Measurements from ENCODE around the gene RNF19B.
"Not testable (repeated sequence)": the region's sequence is repeated elsewhere in the genome, so short reads cannot be mapped to it uniquely, and the experiment has no call there.

The RNF19B gene

GRCh38 chr1:32925403-32926162 lies 39.0 kb downstream of the RNF19B start:
- Histone ChIP-seq H3K27me3 (ENCODE audit: control insufficient read depth in 1 of 2, insufficient read depth in 2 of 2, low read length in 2 of 2) (no peaks in the 10 kb centered on the region), H3K4me1 (ENCODE audit: insufficient read depth, low read length) (peaks cover 14% of the 10 kb centered on the region), H3K36me3 (ENCODE audit: insufficient read depth, low read length) (no peaks in the 10 kb centered on the region), H3K27ac (ENCODE audit: low read depth, low read length) (no peak overlapping the region), H3K9ac (ENCODE audit: low read length) (no peak overlapping the region), H3K9me3 (ENCODE audit: low read length) (no peaks in the 10 kb centered on the region), H3K4me3 (ENCODE audit: low read depth in 1 of 2, low read length in 2 of 2) (peak overlapping the region in 1 of 2 donors; percentile 53)

GRCh38 chr1:32924881-32925344 lies 39.7 kb downstream of the RNF19B start:
- H3K9me3 ChIP-seq (ENCODE audit: low read length) = no peaks in the 10 kb centered on the region
- H3K4me1 ChIP-seq (ENCODE audit: insufficient read depth, low read length) = peaks cover 14% of the 10 kb centered on the region
- no peak overlapping the region for H3K9ac ChIP-seq (ENCODE audit: low read length)
- no peak overlapping the region for H3K4me3 ChIP-seq (ENCODE audit: low read depth in 1 of 2, low read length in 2 of 2)
- H3K27ac ChIP-seq (ENCODE audit: low read depth, low read length) = no peak overlapping the region
- no peaks in the 10 kb centered on the region for H3K36me3 ChIP-seq (ENCODE audit: insufficient read depth, low read length)
- H3K27me3 ChIP-seq (ENCODE audit: control insufficient read depth in 1 of 2, insufficient read depth in 2 of 2, low read length in 2 of 2) = no peaks in the 10 kb centered on the region

- H3K9ac ChIP-seq (ENCODE audit: low read length) = no peak overlapping the region
- no peaks in the 10 kb centered on the region for H3K36me3 ChIP-seq (ENCODE audit: insufficient read depth, low read length)
- no peaks in the 10 kb centered on the region for H3K9me3 ChIP-seq (ENCODE audit: low read length)
- no peak overlapping the region for H3K4me3 ChIP-seq (ENCODE audit: low read depth in 1 of 2, low read length in 2 of 2)
- H3K27me3 ChIP-seq (ENCODE audit: control insufficient read depth in 1 of 2, insufficient read depth in 2 of 2, low read length in 2 of 2) = no peaks in the 10 kb centered on the region
- peaks cover 12% of the 10 kb centered on the region for H3K4me1 ChIP-seq (ENCODE audit: insufficient read depth, low read length)
- H3K27ac ChIP-seq (ENCODE audit: low read depth, low read length) = no peak overlapping the region
These were observed 43.8 kb downstream of the RNF19B start for GRCh38 chr1:32920833-32921232.

GRCh38 chr1:32919811-32920733 lies 44.5 kb downstream of the RNF19B start:
- Histone ChIP-seq H3K36me3 (ENCODE audit: insufficient read depth, low read length) (no peaks in the 10 kb centered on the region), H3K27ac (ENCODE audit: low read depth, low read length) (no peak overlapping the region), H3K27me3 (ENCODE audit: control insufficient read depth in 1 of 2, insufficient read depth in 2 of 2, low read length in 2 of 2) (no peaks in the 10 kb centered on the region), H3K4me1 (ENCODE audit: insufficient read depth, low read length) (peaks cover 5% of the 10 kb centered on the region), H3K9me3 (ENCODE audit: low read length) (no peaks in the 10 kb centered on the region), H3K4me3 (ENCODE audit: low read depth in 1 of 2, low read length in 2 of 2) (no peak overlapping the region), H3K9ac (ENCODE audit: low read length) (no peak overlapping the region)

GRCh38 chr1:32918179-32918578 lies 46.4 kb downstream of the RNF19B start:
- Histone ChIP-seq H3K4me1 (ENCODE audit: insufficient read depth, low read length) (no peaks in the 10 kb centered on the region), H3K36me3 (ENCODE audit: insufficient read depth, low read length) (no peaks in the 10 kb centered on the region), H3K27ac (ENCODE audit: low read depth, low read length) (no peak overlapping the region), H3K9ac (ENCODE audit: low read length) (no peak overlapping the region), H3K27me3 (ENCODE audit: control insufficient read depth in 1 of 2, insufficient read depth in 2 of 2, low read length in 2 of 2) (no peaks in the 10 kb centered on the region), H3K4me3 (ENCODE audit: low read depth in 1 of 2, low read length in 2 of 2) (no peak overlapping the region), H3K9me3 (ENCODE audit: low read length) (no peaks in the 10 kb centered on the region)

GRCh38 chr1:32917521-32917920 lies 47.1 kb downstream of the RNF19B start:
- Histone ChIP-seq H3K27ac (ENCODE audit: low read depth, low read length) (no peak overlapping the region), H3K9ac (ENCODE audit: low read length) (no peak overlapping the region), H3K36me3 (ENCODE audit: insufficient read depth, low read length) (no peaks in the 10 kb centered on the region)

GRCh38 chr1:32915766-32916706 lies 48.6 kb downstream of the RNF19B start:
- Histone ChIP-seq H3K27me3 (ENCODE audit: control insufficient read depth in 1 of 2, insufficient read depth in 2 of 2, low read length in 2 of 2) (no peaks in the 10 kb centered on the region), H3K27ac (ENCODE audit: low read depth, low read length) (no peak overlapping the region), H3K9ac (ENCODE audit: low read length) (no peak overlapping the region), H3K4me3 (ENCODE audit: low read depth in 1 of 2, low read length in 2 of 2) (no peak overlapping the region), H3K36me3 (ENCODE audit: insufficient read depth, low read length) (no peaks in the 10 kb centered on the region), H3K4me1 (ENCODE audit: insufficient read depth, low read length) (no peaks in the 10 kb centered on the region), H3K9me3 (ENCODE audit: low read length) (no peaks in the 10 kb centered on the region)

More at GRCh38 chr1:32917521-32917920, 47.1 kb downstream of the RNF19B start:
- H3K4me1 ChIP-seq (ENCODE audit: insufficient read depth, low read length) = no peaks in the 10 kb centered on the region
- H3K9me3 ChIP-seq (ENCODE audit: low read length) = no peaks in the 10 kb centered on the region
- H3K27me3 ChIP-seq (ENCODE audit: control insufficient read depth in 1 of 2, insufficient read depth in 2 of 2, low read length in 2 of 2) = no peaks in the 10 kb centered on the region
- no peak overlapping the region for H3K4me3 ChIP-seq (ENCODE audit: low read depth in 1 of 2, low read length in 2 of 2)

- H3K4me3 ChIP-seq (ENCODE audit: low read depth in 1 of 2, low read length in 2 of 2) = no peak overlapping the region
- H3K4me1 ChIP-seq (ENCODE audit: insufficient read depth, low read length) = no peaks in the 10 kb centered on the region
- H3K36me3 ChIP-seq (ENCODE audit: insufficient read depth, low read length) = no peaks in the 10 kb centered on the region
- no peak overlapping the region for H3K9ac ChIP-seq (ENCODE audit: low read length)
- no peaks in the 10 kb centered on the region for H3K9me3 ChIP-seq (ENCODE audit: low read length)
- no peak overlapping the region for H3K27ac ChIP-seq (ENCODE audit: low read depth, low read length)
- no peaks in the 10 kb centered on the region for H3K27me3 ChIP-seq (ENCODE audit: control insufficient read depth in 1 of 2, insufficient read depth in 2 of 2, low read length in 2 of 2)
These were observed 54.3 kb downstream of the RNF19B start for GRCh38 chr1:32910319-32910718.

- no peaks in the 10 kb centered on the region for H3K27me3 ChIP-seq (ENCODE audit: control insufficient read depth in 1 of 2, insufficient read depth in 2 of 2, low read length in 2 of 2)
- no peak overlapping the region for H3K4me3 ChIP-seq (ENCODE audit: low read depth in 1 of 2, low read length in 2 of 2)
- H3K36me3 ChIP-seq (ENCODE audit: insufficient read depth, low read length) = no peaks in the 10 kb centered on the region
- H3K9ac ChIP-seq (ENCODE audit: low read length) = no peak overlapping the region
- H3K27ac ChIP-seq (ENCODE audit: low read depth, low read length) = no peak overlapping the region
- H3K9me3 ChIP-seq (ENCODE audit: low read length) = no peaks in the 10 kb centered on the region
- H3K4me1 ChIP-seq (ENCODE audit: insufficient read depth, low read length) = no peaks in the 10 kb centered on the region
These were observed 57.2 kb downstream of the RNF19B start for GRCh38 chr1:32907435-32907834.

GRCh38 chr1:32906654-32907053 lies 58.0 kb downstream of the RNF19B start:
- no peak overlapping the region for H3K9ac ChIP-seq (ENCODE audit: low read length)
- H3K4me3 ChIP-seq (ENCODE audit: low read depth in 1 of 2, low read length in 2 of 2) = no peak overlapping the region
- no peaks in the 10 kb centered on the region for H3K9me3 ChIP-seq (ENCODE audit: low read length)
- H3K27ac ChIP-seq (ENCODE audit: low read depth, low read length) = no peak overlapping the region
- H3K27me3 ChIP-seq (ENCODE audit: control insufficient read depth in 1 of 2, insufficient read depth in 2 of 2, low read length in 2 of 2) = no peaks in the 10 kb centered on the region
- H3K36me3 ChIP-seq (ENCODE audit: insufficient read depth, low read length) = no peaks in the 10 kb centered on the region
- no peaks in the 10 kb centered on the region for H3K4me1 ChIP-seq (ENCODE audit: insufficient read depth, low read length)

GRCh38 chr1:32905588-32905987 lies 59.0 kb downstream of the RNF19B start:
- not testable (repeated sequence) for H3K9me3 ChIP-seq (ENCODE audit: low read length); H3K27me3 ChIP-seq (ENCODE audit: control insufficient read depth in 1 of 2, insufficient read depth in 2 of 2, low read length in 2 of 2); H3K9ac ChIP-seq (ENCODE audit: low read length); H3K4me3 ChIP-seq (ENCODE audit: low read depth in 1 of 2, low read length in 2 of 2); H3K27ac ChIP-seq (ENCODE audit: low read depth, low read length); H3K4me1 ChIP-seq (ENCODE audit: insufficient read depth, low read length); H3K36me3 ChIP-seq (ENCODE audit: insufficient read depth, low read length)

Measured in muscle layer of colon (tissue), 2 donors.